ENCODE data around the gene ZNF276.

DNA sequence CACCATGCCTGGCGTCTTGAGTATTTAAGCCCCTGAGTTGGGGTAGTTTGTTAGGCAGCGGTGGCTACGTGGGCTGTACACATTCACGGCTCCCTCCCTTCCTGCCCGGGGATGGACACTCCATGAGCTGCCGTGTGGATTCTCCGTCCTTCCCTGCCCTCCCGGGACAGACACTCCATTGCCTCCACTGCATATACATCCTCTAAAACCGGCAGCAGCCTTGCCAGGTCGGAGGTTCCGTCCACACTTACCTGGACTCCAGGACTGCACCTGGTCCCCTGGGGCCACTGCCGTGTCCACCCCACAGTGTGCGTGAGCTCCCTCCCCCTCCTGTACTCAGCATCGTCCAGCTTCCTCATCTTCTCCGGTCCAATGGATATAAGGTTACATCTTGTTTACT is 16.3 kb upstream of the ZNF276 start:
- TF ChIP-seq, protein P1, sequence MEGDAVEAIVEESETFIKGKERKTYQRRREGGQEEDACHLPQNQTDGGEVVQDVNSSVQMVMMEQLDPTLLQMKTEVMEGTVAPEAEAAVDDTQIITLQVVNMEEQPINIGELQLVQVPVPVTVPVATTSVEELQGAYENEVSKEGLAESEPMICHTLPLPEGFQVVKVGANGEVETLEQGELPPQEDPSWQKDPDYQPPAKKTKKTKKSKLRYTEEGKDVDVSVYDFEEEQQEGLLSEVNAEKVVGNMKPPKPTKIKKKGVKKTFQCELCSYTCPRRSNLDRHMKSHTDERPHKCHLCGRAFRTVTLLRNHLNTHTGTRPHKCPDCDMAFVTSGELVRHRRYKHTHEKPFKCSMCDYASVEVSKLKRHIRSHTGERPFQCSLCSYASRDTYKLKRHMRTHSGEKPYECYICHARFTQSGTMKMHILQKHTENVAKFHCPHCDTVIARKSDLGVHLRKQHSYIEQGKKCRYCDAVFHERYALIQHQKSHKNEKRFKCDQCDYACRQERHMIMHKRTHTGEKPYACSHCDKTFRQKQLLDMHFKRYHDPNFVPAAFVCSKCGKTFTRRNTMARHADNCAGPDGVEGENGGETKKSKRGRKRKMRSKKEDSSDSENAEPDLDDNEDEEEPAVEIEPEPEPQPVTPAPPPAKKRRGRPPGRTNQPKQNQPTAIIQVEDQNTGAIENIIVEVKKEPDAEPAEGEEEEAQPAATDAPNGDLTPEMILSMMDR (IDR thresholded peaks at IDR 0.05) = no peak
- no peak for TF ChIP-seq EZH2 (IDR thresholded peaks at IDR 0.05; ENCODE audit: borderline replicate concordance, insufficient read depth, low read depth, low read length, poor library complexity, severe bottlenecking)

All from B cell (primary cell).